ENCODE results near the gene CLEC18A.
"Not testable (repeated sequence)": the region's sequence is repeated elsewhere in the genome, so short reads cannot be mapped to it uniquely, and the experiment has no call there.

The CLEC18A gene
- total RNA-seq = 0.15 to 1.9 (median 0.41) reads per million in 4 donors

DNA sequence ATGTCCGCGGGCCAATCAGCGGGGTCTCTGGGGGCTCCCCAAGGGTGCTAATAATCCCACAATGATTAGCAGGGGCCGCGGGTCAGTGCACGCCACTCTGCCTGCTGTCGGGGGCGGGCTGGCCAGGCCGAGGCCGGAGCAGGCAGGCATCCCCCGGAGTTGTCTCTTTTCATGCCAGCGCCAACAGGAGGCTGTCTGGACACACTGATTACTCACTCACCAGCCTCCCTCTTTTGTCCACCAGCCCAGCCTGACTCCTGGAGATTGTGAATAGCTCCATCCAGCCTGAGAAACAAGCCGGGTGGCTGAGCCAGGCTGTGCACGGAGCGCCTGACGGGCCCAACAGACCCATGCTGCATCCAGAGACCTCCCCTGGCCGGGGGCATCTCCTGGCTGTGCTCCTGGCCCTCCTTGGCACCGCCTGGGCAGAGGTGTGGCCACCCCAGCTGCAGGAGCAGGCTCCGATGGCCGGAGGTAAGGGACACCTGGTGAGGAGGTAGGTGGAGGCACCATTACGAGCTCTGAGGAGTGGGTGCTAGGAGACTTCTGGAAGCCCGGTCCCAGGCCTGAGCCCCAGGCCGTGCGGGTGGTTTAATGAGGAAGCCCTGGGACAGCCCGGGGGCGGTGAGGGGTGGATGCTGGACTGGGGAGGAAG is at the start of gene CLEC18A:
CLEC18A (plus strand) TSS at position 318 of the 655 bp plus-strand sequence; CDS start at position 351, 33 bp downstream.
- DNase-seq = not testable (repeated sequence)

DNA sequence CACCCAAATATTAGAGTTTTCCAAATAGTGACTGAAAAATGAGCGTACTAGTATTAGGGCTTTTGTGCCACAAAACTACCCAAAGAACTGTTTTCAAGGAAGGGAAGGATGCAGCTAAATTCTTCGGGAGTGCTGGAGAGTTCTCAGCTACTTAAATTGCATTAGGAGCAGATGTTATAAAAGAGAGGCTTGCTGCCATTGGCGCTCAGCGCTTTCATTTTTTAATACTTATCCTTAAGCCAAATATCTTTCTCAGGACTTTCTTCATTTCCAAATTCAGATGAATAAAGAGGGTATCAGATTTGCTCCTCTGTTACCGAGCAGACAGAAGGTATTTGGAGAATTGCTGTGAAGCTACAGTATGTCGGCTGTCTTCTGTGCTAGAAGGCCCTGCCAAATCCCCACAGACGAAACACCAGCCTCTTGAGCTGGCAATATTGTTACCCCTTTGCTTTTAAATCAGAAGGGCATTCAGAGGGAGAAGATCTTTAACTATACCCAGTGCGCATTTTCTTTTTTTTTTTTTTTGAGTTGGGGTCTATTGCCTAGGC is 47.2 kb upstream of the CLEC18A start:
- no peak for DNase-seq

DNA sequence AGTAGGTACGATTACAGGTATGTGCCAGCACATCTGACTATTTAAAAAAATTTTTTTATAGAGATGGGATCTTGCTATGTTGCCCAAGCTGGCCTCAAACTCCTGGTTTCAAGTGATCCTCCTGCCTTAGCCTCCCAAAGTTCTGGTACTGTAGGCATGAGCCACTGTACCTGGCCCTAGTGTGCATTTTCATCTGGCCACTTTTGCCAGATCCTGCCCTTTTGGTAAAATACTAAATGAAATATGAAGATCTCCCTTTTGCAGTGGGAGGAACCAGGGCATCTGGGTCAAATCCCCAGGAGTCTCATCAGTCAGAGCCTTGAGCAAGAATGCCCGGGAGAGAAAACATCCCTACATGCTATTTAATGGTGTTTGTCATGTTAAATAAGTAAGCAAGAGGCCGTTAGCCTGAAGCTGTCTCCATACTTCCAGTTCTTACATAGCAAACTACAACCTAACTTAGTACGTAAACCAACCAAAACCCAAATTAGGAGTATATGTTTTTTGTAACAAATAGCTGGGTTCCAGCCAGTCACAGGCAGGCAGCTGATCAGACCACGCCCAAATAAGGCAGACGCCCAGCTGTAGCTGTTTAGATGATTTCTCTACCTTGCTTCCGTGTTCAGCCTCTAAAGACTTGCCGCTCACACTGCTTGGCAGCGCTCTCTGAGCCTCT is 46.5 kb upstream of the CLEC18A start:
- DNase-seq = no peak

DNA sequence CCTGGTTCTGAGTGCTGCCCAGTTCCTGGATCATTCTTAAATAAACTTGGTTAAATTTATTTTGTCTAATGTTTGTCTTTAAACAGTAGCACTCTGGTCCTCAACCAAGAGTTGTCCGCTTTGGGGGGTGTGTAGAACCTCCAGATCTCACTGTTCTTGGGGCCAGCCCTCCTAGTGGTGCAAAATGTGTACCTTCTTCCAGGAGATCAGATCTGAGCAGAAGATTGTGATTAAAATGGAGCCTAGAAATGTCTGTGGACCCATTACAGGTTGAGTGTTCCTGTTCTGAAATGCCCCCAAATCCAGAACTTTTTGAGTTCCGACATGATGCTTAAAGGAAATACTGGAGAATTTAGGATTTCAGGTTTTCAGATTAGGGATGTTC is 46.0 kb upstream of the CLEC18A start:
- DNase-seq = no peak

DNA sequence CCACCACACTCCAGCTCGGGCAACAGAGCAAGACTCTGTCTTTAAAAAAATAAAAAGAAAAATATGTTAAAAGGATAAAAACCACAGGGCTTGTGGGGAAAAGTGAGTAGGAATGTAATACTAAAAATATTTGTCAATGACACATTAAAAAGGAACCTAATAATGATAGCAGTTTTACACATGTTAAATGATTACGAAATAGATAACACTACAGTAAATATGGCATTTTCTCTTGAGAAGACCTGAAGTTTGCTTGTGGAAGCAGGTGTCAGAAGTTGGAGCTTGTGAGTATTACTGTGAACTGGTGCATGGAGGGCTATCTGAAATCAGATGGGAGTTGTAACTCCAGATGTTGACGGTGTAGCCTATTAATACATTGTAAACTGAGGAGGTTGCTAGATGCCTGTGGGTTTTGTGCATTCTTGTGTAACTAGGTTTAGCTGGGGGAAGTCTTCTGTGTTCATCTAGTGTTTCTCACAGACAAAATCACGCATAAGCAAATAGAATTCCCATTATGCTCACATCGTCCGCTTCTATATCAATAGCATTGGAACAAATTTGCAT is 44.2 kb upstream of the CLEC18A start:
- no peak for DNase-seq

DNA sequence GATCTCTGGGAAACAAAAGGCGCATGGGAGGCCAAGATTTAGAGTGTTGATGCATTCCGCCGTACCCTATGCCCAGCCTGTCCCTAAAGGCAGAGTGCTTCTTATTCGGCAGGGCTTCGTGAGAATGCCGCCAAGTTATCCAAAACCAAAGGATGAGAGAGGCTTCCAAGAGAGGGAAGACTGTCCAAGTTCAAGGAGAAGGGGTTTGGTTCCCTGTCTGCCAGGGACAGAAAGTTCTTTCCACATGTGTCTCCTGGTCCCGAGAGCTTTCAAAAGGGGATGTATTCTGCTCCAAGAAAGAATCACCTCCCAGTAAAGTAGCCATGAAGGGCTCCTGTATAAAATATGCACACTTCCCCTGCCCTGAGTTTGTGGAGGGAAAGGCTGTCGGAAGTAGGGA is 42.1 kb upstream of the CLEC18A start:
- DNase-seq = no peak

DNA sequence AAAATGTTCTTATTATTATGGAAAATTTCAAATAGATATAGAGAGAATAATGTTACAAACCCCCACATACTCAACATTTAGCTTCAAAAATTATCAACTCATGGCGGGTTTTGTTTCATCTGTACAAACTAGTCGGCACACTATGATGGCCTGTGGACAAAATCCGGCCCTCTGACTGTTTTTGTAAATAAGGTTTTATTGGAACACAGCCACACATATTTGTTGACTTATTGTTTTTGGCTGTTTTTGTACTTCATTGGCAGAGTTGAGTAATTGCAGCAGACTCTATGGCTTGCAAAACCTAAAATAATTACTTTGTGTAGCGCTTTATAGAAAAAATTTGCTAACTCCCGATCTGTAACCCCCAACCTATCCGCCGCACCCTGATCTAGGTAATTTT is 41.4 kb upstream of the CLEC18A start:
- DNase-seq = no peak

DNA sequence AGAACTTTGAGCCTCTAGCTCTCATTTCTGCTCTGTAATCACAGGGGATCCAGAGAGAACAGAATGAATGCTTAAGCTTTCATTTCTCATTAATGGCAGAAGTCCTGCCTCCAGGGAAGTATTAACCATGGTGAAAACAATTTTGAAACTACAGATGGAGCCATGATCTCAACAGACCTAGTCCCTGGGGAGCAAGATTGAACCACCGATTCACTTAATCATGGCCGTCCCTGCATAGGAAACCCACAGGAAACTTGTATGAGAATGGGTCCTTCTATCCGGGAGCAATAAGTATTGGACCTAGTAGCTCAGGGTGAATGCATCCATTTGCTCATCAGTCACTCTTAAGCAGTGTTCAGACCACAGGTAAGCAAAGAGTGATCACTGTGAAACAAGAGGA is 40.2 kb upstream of the CLEC18A start:
- no peak for DNase-seq

DNA sequence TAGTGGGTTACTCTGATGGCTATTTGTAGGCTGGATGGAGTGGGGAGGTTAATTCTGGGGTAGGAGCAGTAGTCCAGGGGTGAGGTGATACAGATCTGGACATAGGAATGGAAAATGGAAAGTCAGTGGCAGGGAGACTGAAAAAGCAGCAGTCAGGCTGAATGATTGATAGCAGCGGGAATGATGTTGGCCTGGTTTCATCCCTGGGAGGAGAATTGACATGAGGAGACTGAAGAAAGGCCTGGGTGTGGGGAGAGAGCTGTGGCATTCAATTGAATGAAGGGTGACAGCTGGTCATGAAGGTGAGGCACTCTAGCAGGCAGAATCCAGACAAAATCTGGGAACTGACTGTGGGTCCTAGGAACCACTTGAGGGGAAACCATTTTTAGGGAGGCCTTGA is 34.7 kb upstream of the CLEC18A start:
- no peak for DNase-seq

DNA sequence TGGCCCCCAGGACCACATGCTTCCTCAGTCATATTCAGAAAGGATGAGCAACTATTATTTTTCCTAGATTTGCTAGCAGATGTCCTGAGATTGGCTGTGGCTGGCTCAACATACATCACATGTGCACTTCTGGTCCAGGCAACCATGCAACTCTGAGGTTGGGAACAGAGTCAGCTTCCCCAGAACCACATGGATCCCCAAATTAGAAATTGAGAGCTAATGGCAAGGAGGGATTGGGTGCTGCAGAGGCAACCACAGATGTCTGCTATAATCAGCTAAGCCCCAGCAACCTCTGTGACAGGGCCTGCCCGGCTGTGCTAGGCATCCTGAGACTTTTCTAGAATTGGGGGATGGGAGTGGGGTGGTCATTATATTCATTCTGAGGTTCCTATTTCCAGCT is 33.8 kb upstream of the CLEC18A start:
- no peak for DNase-seq

DNA sequence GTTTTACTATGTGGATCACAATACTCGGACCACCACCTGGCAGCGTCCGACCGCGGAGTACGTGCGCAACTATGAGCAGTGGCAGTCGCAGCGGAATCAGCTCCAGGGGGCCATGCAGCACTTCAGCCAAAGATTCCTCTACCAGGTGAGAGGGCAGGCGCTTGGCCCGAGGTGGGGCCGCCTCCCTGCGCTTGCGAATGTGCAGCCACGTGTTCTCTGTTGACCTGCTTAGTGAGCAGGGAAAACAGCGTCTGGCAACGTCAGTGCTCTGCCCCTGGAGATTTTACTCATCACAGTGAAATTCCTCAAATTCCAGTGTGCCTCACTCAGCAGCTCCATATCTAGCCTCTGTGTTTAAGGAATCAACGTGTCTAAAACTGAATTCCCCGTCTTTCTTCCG is 33.4 kb upstream of the CLEC18A start:
- DNase-seq = no peak

DNA sequence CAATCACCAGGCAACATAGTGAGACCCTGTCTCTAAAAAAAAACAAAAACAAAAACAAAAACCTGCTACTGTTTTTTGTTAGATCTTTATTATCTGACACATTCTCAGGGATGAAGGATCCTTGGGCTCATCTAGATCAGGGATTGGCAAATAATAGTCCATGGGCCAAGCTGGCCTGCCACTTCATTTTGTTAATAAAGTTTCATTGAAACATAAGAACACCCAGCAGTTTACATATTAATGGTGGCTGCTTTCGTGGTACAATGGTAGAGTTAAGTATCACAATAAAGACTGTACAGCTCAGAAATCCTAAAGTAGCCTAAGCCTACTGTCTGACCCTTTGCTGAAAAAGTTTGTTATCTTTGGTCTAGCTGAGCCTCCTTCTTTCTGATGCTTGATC is 32.9 kb upstream of the CLEC18A start:
- DNase-seq = no peak

DNA sequence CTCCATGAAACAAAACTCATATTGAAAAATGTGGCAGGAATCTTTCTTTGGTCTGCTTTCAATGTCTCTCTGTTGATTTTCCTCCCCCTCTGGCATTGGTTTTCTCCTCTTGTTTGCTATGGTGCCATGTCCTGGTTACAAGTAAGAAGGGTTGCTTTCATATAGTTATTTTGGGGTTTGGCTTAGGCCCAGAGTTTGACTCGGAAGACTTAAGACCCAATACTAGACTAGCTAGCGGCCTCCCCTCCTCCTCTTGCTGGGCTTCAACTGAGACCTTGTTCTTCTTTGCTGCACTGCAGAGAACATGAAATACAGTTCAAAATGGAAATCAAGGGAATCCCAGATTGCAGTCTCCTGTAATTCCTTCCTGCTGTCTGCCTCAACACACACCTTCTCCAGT is 30.0 kb upstream of the CLEC18A start:
- DNase-seq = no peak

DNA sequence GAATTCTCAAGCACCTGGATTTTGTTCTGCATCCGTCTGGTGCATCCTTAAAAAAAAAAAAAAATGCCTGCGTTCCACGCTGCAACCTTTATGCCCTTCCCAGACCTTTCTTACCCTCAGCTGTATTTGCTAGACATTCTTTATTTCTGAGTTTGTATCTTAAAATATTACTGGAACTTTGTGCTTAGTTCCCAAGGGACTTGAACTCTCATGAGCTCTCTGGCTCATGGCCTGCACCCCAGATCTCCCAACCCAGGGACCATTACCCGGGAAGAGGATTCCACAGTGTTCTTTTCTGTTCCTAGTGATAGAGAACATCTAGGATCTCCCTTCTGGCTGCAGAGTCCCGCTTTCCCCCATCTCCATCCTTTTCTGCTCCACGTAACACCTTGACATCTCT is 28.9 kb upstream of the CLEC18A start:
- no peak for DNase-seq

DNA sequence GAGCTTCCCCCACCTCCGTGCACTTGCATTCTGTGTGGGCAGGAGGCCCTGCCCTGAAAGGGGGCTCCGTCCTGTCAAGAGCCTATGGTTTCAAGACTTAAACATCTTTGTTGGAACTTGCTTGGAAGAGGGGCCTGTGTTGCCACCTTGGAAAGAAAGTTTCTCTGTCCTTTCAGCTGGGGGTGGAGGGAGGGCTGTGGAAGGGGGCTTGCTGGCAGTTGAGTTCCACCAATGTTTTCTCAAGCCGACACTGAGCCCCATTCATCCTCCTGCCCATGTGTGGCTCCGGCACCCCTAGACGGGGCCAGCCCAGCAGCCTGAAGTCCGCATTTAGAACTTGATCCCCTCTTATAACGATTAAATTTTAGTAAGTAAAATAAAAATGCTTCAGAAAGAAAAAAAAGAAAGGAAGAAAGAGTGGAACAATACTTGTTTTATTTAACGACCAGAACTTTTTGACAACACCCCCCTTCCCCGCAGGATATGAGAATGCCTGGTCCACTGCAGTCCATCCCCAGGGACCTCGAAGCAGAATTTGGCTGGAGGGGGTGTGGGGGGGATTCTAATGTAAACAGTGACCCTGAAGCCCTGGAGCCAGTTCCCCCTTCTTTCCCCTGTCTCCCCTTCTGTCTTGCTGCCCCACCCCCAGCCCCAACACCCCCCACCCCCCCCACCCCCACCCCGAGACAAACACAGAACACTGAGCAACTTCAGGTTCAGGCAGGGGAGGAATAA is 26.9 kb upstream of the CLEC18A start:
- DNase-seq = no peak

DNA sequence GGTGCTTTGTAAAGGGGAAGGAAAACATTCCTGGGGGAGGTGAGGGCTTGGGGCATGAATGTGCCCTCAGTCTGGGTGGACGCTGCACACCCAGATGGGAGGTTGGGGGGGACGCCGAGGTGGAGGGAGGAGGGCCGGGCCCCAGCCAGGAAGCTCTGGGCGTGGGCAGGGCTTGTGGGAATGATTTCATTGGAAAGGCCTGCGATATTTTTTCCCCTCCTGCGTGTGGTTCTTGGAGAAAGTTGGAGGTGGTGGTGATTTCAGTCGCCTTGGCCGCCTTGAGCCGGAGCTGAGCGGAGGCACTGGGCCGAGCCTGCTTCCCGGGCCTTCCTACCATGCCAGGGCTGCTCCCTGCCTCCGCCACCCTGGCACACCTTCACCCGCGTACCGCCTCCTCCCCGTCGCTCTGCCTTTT is 26.4 kb upstream of the CLEC18A start:
- DNase-seq = no peak

DNA sequence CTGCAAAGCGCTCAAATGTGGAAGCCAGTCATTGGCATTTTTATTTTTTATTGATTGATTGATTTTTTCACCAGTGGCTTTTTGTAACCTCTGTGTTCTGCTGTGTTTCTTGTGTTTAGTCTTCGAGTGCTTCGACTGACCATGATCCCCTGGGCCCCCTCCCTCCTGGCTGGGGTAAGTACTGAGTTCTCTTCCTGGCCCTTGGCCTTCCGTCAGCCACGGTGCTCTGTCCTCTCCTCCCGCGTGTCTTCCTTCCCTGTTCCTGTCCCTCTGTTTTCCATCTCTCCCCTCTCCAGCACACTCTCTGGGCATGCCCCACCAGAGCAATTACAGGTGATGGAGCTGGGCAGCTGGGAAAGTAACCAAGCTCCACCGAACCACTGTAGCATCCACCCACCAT is 25.8 kb upstream of the CLEC18A start:
- DNase-seq = no peak

DNA sequence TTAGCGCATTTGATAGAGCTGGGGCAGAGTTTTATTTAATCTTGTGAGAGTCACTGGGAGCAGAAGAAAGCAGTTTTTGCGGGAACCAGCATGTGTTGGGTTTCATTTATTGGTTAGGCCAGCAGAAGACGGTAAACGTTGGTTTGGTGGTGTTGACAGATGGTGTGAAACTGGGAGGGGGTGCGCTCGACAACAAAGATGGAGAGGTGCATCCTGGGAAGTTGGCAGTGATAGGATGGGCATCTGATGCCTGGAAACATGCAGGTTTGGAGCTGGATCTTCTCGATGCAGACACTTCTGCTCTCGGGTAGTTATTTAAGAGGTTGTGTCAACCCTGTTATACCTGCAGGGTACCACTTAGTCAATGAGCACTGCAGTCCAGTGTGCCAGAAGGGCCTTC is 24.9 kb upstream of the CLEC18A start:
- DNase-seq = no peak

DNA sequence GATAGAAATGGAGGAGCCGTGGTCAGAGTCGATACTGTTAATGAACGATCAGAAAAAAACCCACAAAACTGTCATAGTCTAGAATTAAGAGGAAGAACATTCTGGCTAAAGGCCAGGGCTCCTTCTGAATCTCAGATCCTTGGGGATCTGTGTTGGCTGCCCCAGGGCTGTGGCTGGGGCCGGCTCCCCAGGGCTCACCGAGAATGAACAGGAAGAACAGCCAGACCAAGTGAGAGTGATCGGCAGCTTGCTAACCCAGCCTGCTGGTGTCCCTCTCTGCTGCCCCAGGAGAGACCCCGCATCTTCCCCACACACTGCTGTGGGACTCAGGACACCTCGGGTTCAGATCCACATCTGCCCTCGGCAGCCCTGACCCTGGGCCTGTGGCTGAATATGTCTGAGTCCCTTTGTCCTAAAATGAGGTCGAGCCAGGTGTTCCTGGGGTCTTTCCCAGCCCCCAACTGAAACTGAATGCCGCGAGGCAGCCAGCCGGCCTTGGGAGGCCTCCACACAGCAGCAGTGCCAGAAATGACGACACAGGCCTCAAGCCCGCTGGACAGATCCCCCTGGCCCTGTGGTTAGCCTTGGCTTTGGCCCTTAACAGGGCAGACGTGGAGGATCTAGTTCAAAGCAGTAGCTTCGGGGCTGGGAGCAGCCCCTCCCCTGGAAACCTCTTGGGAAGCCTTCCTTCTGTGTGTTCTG is 23.9 kb upstream of the CLEC18A start:
- DNase-seq = no peak

DNA sequence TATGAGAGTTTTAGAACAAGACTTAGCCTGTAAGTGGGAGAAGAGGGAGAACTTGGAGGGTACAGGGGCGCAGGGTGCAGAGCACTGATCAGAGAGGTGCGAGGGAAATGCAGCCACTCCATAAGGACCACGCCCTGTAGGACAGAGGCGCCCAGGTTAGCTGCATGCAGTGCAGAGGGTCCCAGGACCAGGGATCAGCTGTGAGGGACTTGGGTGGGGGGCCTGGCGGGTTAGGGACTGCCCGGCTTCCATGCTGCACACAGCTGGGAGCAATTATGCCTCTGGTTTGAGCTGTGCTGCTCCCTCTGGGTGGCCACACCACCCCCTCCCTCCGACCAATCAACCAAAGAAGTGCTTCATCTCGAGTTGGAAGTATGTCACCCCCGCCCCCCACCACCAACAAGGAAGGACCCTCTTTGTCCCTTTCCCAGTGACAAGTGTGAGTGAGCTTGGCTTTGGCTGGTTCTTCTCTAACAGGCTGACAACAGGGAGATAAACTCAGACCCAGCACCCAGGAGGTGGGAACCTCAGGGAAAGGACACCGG is 22.2 kb upstream of the CLEC18A start:
- no peak for DNase-seq

DNA sequence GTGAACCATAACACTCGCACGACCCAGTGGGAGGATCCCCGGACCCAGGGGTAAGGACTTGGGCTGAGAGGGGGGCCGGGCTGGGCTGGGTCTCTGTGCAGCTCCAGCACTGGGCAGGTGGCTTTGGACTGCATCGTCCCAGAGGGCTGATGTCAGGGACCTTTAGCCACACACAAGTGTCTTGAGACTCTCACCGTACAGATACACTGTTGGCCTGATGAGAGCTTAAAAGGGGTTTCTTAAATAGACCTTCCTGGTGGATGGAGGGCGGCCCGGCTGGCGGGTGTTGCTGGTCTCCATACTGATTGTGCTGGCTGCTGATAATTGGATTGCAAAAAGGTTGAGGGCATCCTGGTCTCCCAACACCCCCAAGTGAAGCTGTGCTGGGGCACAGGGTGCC is 21.7 kb upstream of the CLEC18A start:
- DNase-seq = no peak

DNA sequence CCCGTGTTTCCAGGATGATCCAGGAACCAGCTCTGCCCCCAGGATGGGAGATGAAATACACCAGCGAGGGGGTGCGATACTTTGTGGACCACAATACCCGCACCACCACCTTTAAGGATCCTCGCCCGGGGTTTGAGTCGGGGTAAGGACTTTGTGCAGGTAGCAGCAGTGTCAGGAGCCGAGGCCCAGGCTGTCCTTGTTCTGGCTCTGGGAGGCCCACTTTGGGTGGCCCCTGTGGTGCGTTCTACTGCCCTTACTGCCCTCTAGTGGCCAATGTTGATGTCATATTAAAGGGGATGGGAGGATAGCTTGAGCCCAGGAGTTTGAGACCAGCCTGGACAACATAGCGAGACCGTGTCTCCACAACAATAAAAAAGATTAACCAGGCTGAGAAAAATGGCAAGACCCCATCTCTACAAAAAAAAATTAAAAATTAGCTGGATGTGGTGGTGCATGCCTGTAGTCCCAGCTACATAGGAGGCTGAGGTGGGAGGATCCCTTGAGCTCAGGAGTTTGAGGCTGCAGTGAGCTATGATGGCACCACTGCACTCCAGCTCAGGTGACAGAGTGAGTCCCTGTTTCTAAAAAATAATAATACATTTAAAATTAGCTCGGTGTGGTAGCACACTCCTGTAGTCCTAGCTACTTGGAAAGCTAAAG is 20.9 kb upstream of the CLEC18A start:
- DNase-seq = peak in 3 of 5 donors; percentile 26 to 46 (median 37)

All from T-helper 1 cell (primary cell).